Measurements from ENCODE around the gene FIBP.

FIBP gene

GRCh38 chr11:65860278-65861164, 27.8 kb downstream of the FIBP start, which contains the start of gene MUS81:
Gene MUS81 (plus strand): TSS chr11:65860433. CDS start chr11:65860754, 321 bp downstream.
- TF ChIP-seq, protein P1, sequence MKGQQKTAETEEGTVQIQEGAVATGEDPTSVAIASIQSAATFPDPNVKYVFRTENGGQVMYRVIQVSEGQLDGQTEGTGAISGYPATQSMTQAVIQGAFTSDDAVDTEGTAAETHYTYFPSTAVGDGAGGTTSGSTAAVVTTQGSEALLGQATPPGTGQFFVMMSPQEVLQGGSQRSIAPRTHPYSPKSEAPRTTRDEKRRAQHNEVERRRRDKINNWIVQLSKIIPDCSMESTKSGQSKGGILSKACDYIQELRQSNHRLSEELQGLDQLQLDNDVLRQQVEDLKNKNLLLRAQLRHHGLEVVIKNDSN (IDR thresholded peaks at IDR 0.05), result peak; percentile 22; the same call in 1 of the 2 replicates
- TF ChIP-seq FOXM1 (IDR thresholded peaks at IDR 0.05; ENCODE audit: borderline replicate concordance, low read depth), result no peak
- peak; percentile 83 for TF ChIP-seq YY1 (IDR thresholded peaks at IDR 0.05; ENCODE audit: low read depth)
- peak; percentile 76 for TF ChIP-seq TAF1 (IDR thresholded peaks at IDR 0.05; ENCODE audit: low read depth)
- TF ChIP-seq CEBPB (IDR thresholded peaks at IDR 0.05), result no peak
- peak; percentile 44 for TF ChIP-seq MAX (IDR thresholded peaks at IDR 0.05)
- TF ChIP-seq ZBTB7A (IDR thresholded peaks at IDR 0.05; ENCODE audit: low read depth), result peak; percentile 60
- peak; percentile 87 for TF ChIP-seq NFIC (IDR thresholded peaks at IDR 0.05)
- no peak; the same call in none of the 2 replicates for TF ChIP-seq TCF12 (IDR thresholded peaks at IDR 0.05; ENCODE audit: low read depth)
- no peak for TF ChIP-seq TEAD4 (IDR thresholded peaks at IDR 0.05)
- TF ChIP-seq EP300 (IDR thresholded peaks at IDR 0.05; ENCODE audit: borderline replicate concordance), result no peak; the same call in 1 of the 2 replicates
- TF ChIP-seq EGR1 (IDR thresholded peaks at IDR 0.05), result peak; percentile 37
- TF ChIP-seq RAD21 (IDR thresholded peaks at IDR 0.05; ENCODE audit: low read depth), result peak; percentile 8; the same call in 1 of the 2 replicates
- no peak for TF ChIP-seq REST (IDR thresholded peaks at IDR 0.05; ENCODE audit: low read depth)
- no peak for TF ChIP-seq CREB1 (IDR thresholded peaks at IDR 0.05; ENCODE audit: low read depth)

- TF ChIP-seq MAX (IDR thresholded peaks at IDR 0.05), result no peak
- TF ChIP-seq CEBPB (IDR thresholded peaks at IDR 0.05), result no peak
- no peak for TF ChIP-seq REST (IDR thresholded peaks at IDR 0.05; ENCODE audit: low read depth)
- TF ChIP-seq TAF1 (IDR thresholded peaks at IDR 0.05; ENCODE audit: low read depth), result no peak
- TF ChIP-seq, protein P1 (IDR thresholded peaks at IDR 0.05), result no peak
- TF ChIP-seq ZBTB7A (IDR thresholded peaks at IDR 0.05; ENCODE audit: low read depth), result no peak
- no peak for TF ChIP-seq TEAD4 (IDR thresholded peaks at IDR 0.05)
- TF ChIP-seq FOXM1 (IDR thresholded peaks at IDR 0.05; ENCODE audit: borderline replicate concordance, low read depth), result no peak
- TF ChIP-seq EP300 (IDR thresholded peaks at IDR 0.05; ENCODE audit: borderline replicate concordance), result no peak
- no peak for TF ChIP-seq CREB1 (IDR thresholded peaks at IDR 0.05; ENCODE audit: low read depth)
- no peak for TF ChIP-seq YY1 (IDR thresholded peaks at IDR 0.05; ENCODE audit: low read depth)
- TF ChIP-seq EGR1 (IDR thresholded peaks at IDR 0.05), result no peak
- no peak for TF ChIP-seq NFIC (IDR thresholded peaks at IDR 0.05)
- no peak for TF ChIP-seq RAD21 (IDR thresholded peaks at IDR 0.05; ENCODE audit: low read depth)
- no peak for TF ChIP-seq TCF12 (IDR thresholded peaks at IDR 0.05; ENCODE audit: low read depth)
Measured at GRCh38 chr11:65859812-65860277, 28.4 kb downstream of the FIBP start.

- TF ChIP-seq CREB1 (IDR thresholded peaks at IDR 0.05; ENCODE audit: low read depth) (no peak), EGR1 (IDR thresholded peaks at IDR 0.05) (peak; percentile 78), RAD21 (IDR thresholded peaks at IDR 0.05; ENCODE audit: low read depth) (no peak), MAX (IDR thresholded peaks at IDR 0.05) (no peak; the same call in 1 of the 2 replicates), ZBTB7A (IDR thresholded peaks at IDR 0.05; ENCODE audit: low read depth) (0 out of 2 replicates have a peak, but pooled peaks have one; percentile 77), EP300 (IDR thresholded peaks at IDR 0.05; ENCODE audit: borderline replicate concordance) (peak; percentile 68), FOXM1 (IDR thresholded peaks at IDR 0.05; ENCODE audit: borderline replicate concordance, low read depth) (no peak), NFIC (IDR thresholded peaks at IDR 0.05) (no peak), TCF12 (IDR thresholded peaks at IDR 0.05; ENCODE audit: low read depth) (no peak), TEAD4 (IDR thresholded peaks at IDR 0.05) (0 out of 2 replicates have a peak, but pooled peaks have one; percentile 38), REST (IDR thresholded peaks at IDR 0.05; ENCODE audit: low read depth) (no peak), YY1 (IDR thresholded peaks at IDR 0.05; ENCODE audit: low read depth) (no peak), CEBPB (IDR thresholded peaks at IDR 0.05) (no peak), TAF1 (IDR thresholded peaks at IDR 0.05; ENCODE audit: low read depth) (peak; percentile 62)
- TF ChIP-seq, protein P1 (IDR thresholded peaks at IDR 0.05), result no peak; the same call in 1 of the 2 replicates
Measured at GRCh38 chr11:65859095-65859811, 29.0 kb downstream of the FIBP start.
